CD4-positive, alpha-beta T cell treated with Interleukin-21 for 1 hour (primary cell): ENCODE data around the gene THSD7B.
"Not testable (repeated sequence)": the region's sequence is repeated elsewhere in the genome, so short reads cannot be mapped to it uniquely, and the experiment has no call there.

ENCODE experiments used
- DNase-seq: peaks from one replicate; pipeline ENCODE4 v3.0.0-alpha.2; 2020

Gene THSD7B

GRCh38 chr2:137291836-137292570 is 526.7 kb downstream of the THSD7B start:
- no peak for DNase-seq

- DNase-seq = no peak
Observed at GRCh38 chr2:137298377-137298776, 533.0 kb downstream of the THSD7B start.

- no peak for DNase-seq
Observed at GRCh38 chr2:137300987-137301386, 535.6 kb downstream of the THSD7B start.

- no peak for DNase-seq
Observed at GRCh38 chr2:137302957-137303356, 537.6 kb downstream of the THSD7B start.

- no peak for DNase-seq
Observed at GRCh38 chr2:137316075-137316474, 550.7 kb downstream of the THSD7B start.

- no peak for DNase-seq
Observed at GRCh38 chr2:137321566-137321965, 556.2 kb downstream of the THSD7B start.

- not testable (repeated sequence) for DNase-seq
Observed at GRCh38 chr2:137331562-137331961, 566.2 kb downstream of the THSD7B start.

- no peak for DNase-seq
Observed at GRCh38 chr2:137333386-137334165, 568.2 kb downstream of the THSD7B start.

- no peak for DNase-seq
Observed at GRCh38 chr2:137336067-137336466, 570.7 kb downstream of the THSD7B start.

- no peak for DNase-seq
Observed at GRCh38 chr2:137339051-137339450, 573.7 kb downstream of the THSD7B start.

- no peak for DNase-seq
Observed at GRCh38 chr2:137345994-137346393, 580.6 kb downstream of the THSD7B start.

- DNase-seq = no peak
Observed at GRCh38 chr2:137348301-137348700, 583.0 kb downstream of the THSD7B start.

- DNase-seq = no peak
Observed at GRCh38 chr2:137357634-137358033, 592.3 kb downstream of the THSD7B start.

- no peak for DNase-seq
Observed at GRCh38 chr2:137367361-137367760, 602.0 kb downstream of the THSD7B start.

- DNase-seq = no peak
Observed at GRCh38 chr2:137369106-137369505, 603.8 kb downstream of the THSD7B start.

- no peak for DNase-seq
Observed at GRCh38 chr2:137379186-137379585, 613.8 kb downstream of the THSD7B start.

GRCh38 chr2:137380610-137381009 is 615.3 kb downstream of the THSD7B start:
- no peak for DNase-seq

- no peak for DNase-seq
Observed at GRCh38 chr2:137381731-137382130, 616.4 kb downstream of the THSD7B start.

GRCh38 chr2:137383391-137383790 is 618.0 kb downstream of the THSD7B start:
- no peak for DNase-seq

GRCh38 chr2:137387044-137387443 is 621.7 kb downstream of the THSD7B start:
- no peak for DNase-seq

GRCh38 chr2:137405496-137405895 is 640.2 kb downstream of the THSD7B start:
- DNase-seq = no peak

- no peak for DNase-seq
Observed at GRCh38 chr2:137411585-137411984, 646.2 kb downstream of the THSD7B start.

GRCh38 chr2:137420744-137421143 is 655.4 kb downstream of the THSD7B start:
- DNase-seq = no peak

GRCh38 chr2:137435162-137435561 is 669.8 kb downstream of the THSD7B start:
- no peak for DNase-seq
